ENCODE data around the gene BATF3. TPM values are rescaled to one million over a fixed set of nuclear protein-coding genes. Genes with fewer than 3 reads are reported as not detected.
"Not testable (repeated sequence)": the region's sequence is repeated elsewhere in the genome, so short reads cannot be mapped to it uniquely, and the experiment has no call there.

The BATF3 gene
- total and polyA plus RNA-seq, 5 donors: 0.49 to 3.1 (median 0.79) TPM

DNA sequence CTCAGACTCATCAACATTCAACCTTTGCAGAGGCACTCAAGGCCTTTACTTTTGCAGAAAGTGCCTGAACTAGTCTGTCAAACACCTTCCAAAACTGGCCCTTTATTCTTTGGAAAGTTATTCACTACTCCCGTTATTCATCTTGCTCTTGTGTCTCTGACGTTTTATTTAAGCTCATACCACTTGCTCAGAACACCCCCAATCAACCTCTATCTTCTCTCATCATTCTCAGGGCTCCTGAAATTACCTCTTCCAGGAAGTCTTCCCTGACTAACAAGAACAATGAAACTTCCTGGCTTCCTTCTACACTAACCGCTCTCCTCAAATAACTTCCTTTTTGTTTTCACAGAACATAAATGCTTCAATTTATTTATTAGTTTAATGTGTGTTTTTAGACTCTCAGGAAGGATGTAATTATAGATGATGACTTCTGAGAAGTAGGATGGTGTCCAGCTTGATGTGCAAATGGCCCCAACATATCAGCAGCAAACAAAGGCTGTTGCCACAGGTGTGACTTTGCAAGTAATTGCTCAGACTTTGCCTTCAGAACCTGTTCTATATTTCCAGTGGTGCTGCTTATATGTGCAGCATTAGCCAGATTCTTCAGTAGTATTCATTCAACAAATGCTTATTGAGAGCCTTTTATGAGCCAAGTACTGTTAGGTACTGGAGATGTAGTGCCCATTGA lies 22.8 kb upstream of the BATF3 start:
- Histone ChIP-seq H3K4me1 (ENCODE audit: control insufficient read depth, insufficient read depth, low read length) (no peaks in the 10 kb centered on the region), H3K9me3 (ENCODE audit: control insufficient read depth, low read length) (no peaks in the 10 kb centered on the region), H3K27ac (ENCODE audit: low read length) (no peak overlapping the region), H3K4me3 (ENCODE audit: low read length) (no peak overlapping the region), H3K27me3 (ENCODE audit: control insufficient read depth, insufficient read depth) (no peaks in the 10 kb centered on the region)
- DNase-seq: no peak
- 57% methylated on average over 3 of the region's 3 CpGs for WGBS
- ATAC-seq: no peak
- intact Hi-C loops (cut with DNase I): no loop called here

DNA sequence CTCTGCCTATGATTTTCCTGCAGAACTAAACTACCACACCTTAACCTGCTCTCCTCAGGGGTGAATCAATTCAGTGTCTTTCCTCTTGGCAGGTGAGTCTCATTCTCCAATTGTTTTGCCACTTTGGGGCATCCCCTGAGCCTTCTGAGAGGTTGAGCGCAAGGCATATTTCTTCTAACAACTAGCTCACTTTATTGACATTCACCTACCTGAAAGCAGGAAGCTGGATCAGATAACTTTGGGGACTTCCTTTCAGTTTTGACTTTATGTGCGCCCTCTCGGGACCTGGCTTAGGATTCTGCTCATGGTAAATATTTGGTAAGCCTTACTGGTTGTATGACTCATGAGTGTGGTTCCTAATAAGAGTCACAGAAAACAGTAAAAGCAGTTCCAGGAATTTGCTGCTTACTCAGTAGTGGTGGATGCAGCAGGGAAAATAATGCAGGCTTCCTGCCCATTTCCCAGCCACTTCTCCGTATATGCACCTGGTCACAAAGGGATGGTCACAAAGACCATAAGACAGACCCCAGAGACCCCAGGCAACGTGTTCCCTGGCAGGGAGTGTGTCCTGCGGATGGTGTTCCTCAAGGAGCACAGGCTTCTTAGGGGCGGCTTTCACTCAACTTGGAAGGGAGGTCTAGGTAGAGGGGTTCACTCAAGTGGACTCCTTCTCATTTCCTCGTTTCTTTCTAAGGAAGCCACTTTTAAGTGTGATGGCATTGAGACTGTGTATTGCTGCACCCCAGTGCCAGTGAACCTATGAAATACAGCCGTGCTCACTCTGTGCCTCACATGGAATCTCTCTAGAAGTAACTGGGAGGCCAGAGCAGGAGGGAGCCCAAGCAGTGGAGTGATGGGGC lies 22.0 kb upstream of the BATF3 start:
- ATAC-seq (no peak), DNase-seq (no peak)
- intact Hi-C loops (cut with DNase I): no loop called here
- H3K27me3 ChIP-seq (ENCODE audit: control insufficient read depth, insufficient read depth): no peaks in the 10 kb centered on the region
- H3K4me1 ChIP-seq (ENCODE audit: control insufficient read depth, insufficient read depth, low read length): no peaks in the 10 kb centered on the region
- no peak overlapping the region for H3K4me3 ChIP-seq (ENCODE audit: low read length)
- WGBS: 75% methylated on average over 9 of the region's 9 CpGs
- no peaks in the 10 kb centered on the region for H3K9me3 ChIP-seq (ENCODE audit: control insufficient read depth, low read length)
- no peak overlapping the region for H3K27ac ChIP-seq (ENCODE audit: low read length)

DNA sequence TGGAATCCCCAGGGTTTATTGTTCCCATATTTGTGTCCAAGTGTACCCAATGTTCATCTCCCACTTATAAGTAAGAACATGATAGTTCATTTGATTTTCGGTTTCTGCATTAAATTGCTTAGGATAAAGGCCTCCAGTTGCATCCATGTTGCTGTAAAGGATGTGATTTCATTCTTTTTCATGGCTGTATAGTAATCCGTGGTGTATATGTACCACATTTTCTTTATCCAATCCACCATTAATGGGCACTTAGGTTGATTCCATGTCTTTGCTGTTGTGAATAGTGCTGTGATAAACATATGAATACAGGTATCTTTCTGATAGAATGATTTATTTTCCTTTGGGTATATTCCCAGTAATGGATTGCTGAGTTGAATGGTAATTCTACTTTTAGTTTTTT lies 20.0 kb upstream of the BATF3 start:
- intact Hi-C loops (cut with DNase I): no loop called here
- DNase-seq: no peak
- Histone ChIP-seq H3K4me1 (ENCODE audit: control insufficient read depth, insufficient read depth, low read length) (no peaks in the 10 kb centered on the region), H3K9me3 (ENCODE audit: control insufficient read depth, low read length) (no peaks in the 10 kb centered on the region), H3K27me3 (ENCODE audit: control insufficient read depth, insufficient read depth) (no peaks in the 10 kb centered on the region), H3K4me3 (ENCODE audit: low read length) (no peak overlapping the region), H3K27ac (ENCODE audit: low read length) (no peak overlapping the region)
- 97% methylated on average over 2 of the region's 2 CpGs for WGBS
- ATAC-seq: no peak

DNA sequence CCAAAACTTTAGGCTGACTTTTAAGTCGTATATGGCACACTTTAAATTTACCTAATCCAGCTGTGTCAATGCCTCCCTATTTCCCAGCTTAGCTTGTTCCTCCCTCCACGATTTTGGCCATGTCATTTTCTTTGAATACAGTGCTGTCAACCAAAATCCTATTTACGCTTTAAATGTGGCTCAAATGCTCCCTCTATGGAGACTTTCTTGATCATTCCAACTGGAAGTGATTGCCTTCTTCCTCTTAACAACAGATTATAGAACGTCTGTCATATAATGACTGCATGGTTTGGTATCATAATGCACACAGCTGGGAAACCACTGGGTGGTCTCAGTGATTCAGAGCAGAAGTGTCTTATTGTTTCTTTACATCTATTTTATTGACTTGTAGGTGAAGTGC lies 18.9 kb upstream of the BATF3 start:
- no peak for ATAC-seq
- DNase-seq: no peak
- H3K27ac ChIP-seq (ENCODE audit: low read length): no peak overlapping the region

DNA sequence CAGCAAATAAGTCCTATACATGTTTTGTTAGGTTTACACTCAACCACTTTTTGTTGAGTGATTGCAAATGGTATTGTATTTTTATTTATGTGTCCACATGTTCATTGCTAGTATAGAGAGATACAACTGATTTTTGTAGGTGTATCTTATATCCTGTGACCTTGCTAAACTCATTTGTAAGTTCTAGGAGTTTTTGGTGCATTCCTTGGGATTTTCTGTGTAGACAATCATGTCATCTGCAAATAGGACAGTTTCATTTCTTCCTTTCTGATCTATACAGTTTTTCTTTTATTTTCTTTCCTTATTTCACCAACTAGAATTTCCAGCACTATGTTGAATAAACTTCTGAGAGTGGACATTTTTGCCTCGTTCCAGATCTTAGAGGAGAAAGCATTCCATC lies 16.5 kb upstream of the BATF3 start:
- Histone ChIP-seq H3K4me3 (ENCODE audit: low read length) (no peak overlapping the region), H3K27ac (ENCODE audit: low read length) (no peak overlapping the region), H3K9me3 (ENCODE audit: control insufficient read depth, low read length) (no peaks in the 10 kb centered on the region), H3K27me3 (ENCODE audit: control insufficient read depth, insufficient read depth) (no peaks in the 10 kb centered on the region), H3K4me1 (ENCODE audit: control insufficient read depth, insufficient read depth, low read length) (no peaks in the 10 kb centered on the region)
- no peak for DNase-seq
- WGBS: 35% methylated on average over 1 of the region's 1 CpG
- intact Hi-C loops (cut with DNase I): no loop called here
- no peak for ATAC-seq

More for the DNA sequence above, 18.9 kb upstream of the BATF3 start:
- 24% methylated on average over 4 of the region's 4 CpGs for WGBS
- Histone ChIP-seq H3K9me3 (ENCODE audit: control insufficient read depth, low read length) (no peaks in the 10 kb centered on the region), H3K27me3 (ENCODE audit: control insufficient read depth, insufficient read depth) (no peaks in the 10 kb centered on the region), H3K4me3 (ENCODE audit: low read length) (no peak overlapping the region), H3K4me1 (ENCODE audit: control insufficient read depth, insufficient read depth, low read length) (no peaks in the 10 kb centered on the region)
- intact Hi-C loops (cut with DNase I): no loop called here

DNA sequence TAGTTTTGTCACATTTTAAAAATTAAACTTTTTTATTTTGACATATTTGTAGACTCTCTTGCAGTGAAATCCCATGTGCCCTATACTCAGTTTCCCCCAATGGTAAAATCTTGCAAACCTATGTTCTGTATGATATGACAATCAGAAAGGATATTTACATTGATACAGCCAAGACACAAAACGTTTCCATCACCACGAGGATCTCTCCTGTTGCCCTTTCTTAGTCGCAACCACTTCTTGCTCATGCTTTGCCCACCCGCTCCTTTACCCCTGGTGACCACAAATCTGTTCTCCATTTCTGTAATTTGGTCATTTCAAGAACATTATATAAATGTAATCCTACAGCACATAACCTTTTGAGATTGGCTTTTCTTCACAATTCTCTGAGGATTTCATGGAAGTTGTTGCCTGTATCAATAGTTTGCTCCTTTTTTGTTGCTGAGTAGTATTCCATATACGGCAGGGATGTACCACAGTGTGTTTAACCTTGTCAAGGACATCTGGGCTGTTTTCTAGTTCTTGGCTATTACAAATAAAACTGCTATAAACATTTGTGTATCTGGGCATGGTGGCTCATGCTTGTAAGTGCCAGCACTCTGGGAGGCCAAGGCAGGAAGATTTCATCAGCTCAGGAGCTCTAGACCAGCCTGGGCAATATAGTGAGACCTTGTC lies 14.0 kb upstream of the BATF3 start:
- Histone ChIP-seq H3K4me1 (ENCODE audit: control insufficient read depth, insufficient read depth, low read length) (no peaks in the 10 kb centered on the region), H3K9me3 (ENCODE audit: control insufficient read depth, low read length) (no peaks in the 10 kb centered on the region), H3K4me3 (ENCODE audit: low read length) (no peak overlapping the region), H3K27me3 (ENCODE audit: control insufficient read depth, insufficient read depth) (no peaks in the 10 kb centered on the region), H3K27ac (ENCODE audit: low read length) (no peak overlapping the region)
- intact Hi-C loops (cut with DNase I): no loop called here
- 85% methylated on average over 5 of the region's 5 CpGs for WGBS
- ATAC-seq (no peak), DNase-seq (no peak)

DNA sequence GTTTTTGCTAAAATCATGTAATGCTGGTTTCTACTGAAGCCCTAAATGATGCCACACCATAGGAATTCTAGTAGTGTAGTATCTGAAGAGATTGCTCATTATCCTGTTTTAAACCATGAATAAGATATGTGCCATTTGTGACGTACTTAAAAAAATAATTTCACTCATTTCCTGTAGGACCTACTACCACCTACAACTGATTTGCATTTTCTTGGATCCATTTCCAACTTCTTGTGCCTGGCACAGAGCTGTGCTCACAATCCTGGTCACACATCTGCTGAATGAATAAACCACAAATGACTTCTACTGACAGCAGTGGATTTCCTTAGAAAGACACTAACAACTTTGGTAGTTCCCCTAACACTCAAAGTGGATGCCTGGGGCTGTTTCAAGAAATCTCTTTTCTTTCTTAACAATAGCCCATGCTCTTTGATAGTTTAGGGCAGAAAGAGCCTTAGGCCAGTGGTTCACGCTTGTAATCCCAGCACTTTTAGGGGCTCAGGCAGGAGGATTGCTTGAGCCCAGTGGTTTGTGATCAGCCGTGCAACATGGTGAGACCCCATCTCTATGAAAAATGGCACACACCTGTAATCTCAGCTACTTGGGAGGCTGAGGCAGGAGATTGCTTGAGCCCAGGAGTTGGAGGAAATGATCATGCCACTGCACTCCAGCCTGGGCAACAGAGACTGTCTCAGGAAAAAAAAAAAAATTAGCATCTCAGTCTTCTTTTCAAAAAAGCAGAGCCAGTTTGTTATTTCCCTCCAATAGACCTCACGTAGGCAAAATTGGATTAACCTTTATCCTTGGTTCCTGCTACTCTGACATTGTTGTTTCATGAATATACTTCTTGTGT lies 13.0 kb upstream of the BATF3 start:
- H3K4me3 ChIP-seq (ENCODE audit: low read length): no peak overlapping the region
- intact Hi-C loops (cut with DNase I): no loop called here
- ATAC-seq: no peak

DNA sequence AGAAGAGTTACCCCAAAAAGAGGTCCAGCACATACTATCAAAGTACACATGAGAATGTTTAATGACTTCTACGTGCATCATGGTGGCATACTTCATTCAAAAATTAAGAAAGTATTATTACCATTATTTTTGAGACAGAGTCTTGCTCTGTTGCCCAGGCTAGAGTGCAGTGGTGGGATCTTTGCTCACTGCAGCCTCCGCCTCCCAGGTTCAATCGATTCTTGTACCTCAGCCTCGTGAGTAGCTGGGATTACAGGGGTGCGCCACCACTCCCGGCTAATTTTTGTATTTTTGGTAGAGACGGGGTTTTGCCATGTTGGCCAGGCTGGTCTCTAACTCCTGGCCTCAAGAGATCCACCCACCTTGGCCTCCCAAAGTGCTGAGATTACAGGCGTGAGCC lies 12.3 kb upstream of the BATF3 start:
- H3K4me3 ChIP-seq (ENCODE audit: low read length); H3K27ac ChIP-seq (ENCODE audit: low read length); H3K27me3 ChIP-seq (ENCODE audit: control insufficient read depth, insufficient read depth); intact Hi-C loops (cut with DNase I); H3K9me3 ChIP-seq (ENCODE audit: control insufficient read depth, low read length); ATAC-seq; H3K4me1 ChIP-seq (ENCODE audit: control insufficient read depth, insufficient read depth, low read length); DNase-seq: not testable (repeated sequence)
- WGBS: 98% methylated on average over 8 of the region's 8 CpGs

More for the DNA sequence above, 13.0 kb upstream of the BATF3 start:
- 82% methylated on average over 4 of the region's 4 CpGs for WGBS
- H3K27me3 ChIP-seq (ENCODE audit: control insufficient read depth, insufficient read depth): no peaks in the 10 kb centered on the region
- H3K27ac ChIP-seq (ENCODE audit: low read length): no peak overlapping the region
- no peaks in the 10 kb centered on the region for H3K9me3 ChIP-seq (ENCODE audit: control insufficient read depth, low read length)
- no peak for DNase-seq
- no peaks in the 10 kb centered on the region for H3K4me1 ChIP-seq (ENCODE audit: control insufficient read depth, insufficient read depth, low read length)

DNA sequence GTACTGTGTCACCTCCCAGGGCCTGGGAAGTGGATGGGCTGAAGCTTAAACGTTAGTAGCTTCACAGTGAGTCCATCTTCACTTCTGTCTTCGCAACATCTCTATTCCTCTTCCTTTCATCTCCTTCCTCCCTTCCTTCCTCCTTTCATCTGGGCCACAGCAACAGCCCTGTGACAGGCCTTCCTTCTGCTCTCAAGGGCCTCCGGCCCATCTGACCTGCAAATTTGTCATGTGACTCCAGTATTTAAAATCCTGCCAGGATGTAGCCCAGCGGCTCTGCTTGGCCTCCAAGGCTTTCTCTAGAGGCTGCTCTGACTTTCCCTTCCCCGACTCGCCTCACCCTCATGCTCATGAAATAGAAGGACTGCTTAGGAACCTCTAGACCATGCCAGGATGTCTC lies 10.9 kb upstream of the BATF3 start:
- 68% methylated on average over 6 of the region's 6 CpGs for WGBS
- intact Hi-C loops (cut with DNase I): no loop called here

DNA sequence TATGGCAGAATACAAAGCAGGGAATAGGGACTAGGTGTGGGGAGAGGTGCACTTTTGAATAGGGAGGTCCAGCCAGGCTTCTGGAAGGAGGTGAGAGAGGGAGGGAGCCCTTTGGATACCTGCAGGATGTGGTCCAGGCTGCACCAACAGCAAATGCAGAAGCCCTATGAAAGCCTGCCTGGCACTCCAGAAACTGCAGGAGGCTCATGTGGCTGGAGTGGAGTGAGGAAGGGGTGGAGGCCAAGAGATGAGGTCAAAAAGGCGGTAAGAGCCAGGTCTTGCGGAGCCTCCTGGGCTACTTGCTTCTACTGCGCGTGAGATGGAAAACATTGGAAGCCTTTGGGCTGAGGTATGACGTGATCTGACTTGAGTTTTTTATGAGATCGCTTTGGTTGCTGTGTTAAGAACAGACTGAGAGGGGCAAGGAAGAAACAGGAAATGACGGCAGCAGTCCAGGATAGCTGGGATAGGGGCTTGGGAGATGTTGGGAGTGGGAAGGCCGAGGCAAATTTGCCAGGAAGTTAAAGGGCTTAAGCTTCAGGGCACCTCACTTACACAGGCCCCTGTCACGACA lies 4.4 kb upstream of the BATF3 start:
- Histone ChIP-seq H3K27me3 (ENCODE audit: control insufficient read depth, insufficient read depth) (no peaks in the 10 kb centered on the region), H3K4me3 (ENCODE audit: low read length) (no peak overlapping the region), H3K9me3 (ENCODE audit: control insufficient read depth, low read length) (no peaks in the 10 kb centered on the region), H3K27ac (ENCODE audit: low read length) (no peak overlapping the region), H3K4me1 (ENCODE audit: control insufficient read depth, insufficient read depth, low read length) (no peaks in the 10 kb centered on the region)
- ATAC-seq: no peak
- 81% methylated on average over 9 of the region's 9 CpGs for WGBS
- intact Hi-C loops (cut with DNase I): no loop called here
- no peak for DNase-seq

More for the DNA sequence above, 10.9 kb upstream of the BATF3 start:
- no peak overlapping the region for H3K27ac ChIP-seq (ENCODE audit: low read length)
- DNase-seq (no peak), ATAC-seq (no peak)
- no peaks in the 10 kb centered on the region for H3K27me3 ChIP-seq (ENCODE audit: control insufficient read depth, insufficient read depth)
- H3K4me1 ChIP-seq (ENCODE audit: control insufficient read depth, insufficient read depth, low read length): no peaks in the 10 kb centered on the region
- no peak overlapping the region for H3K4me3 ChIP-seq (ENCODE audit: low read length)
- H3K9me3 ChIP-seq (ENCODE audit: control insufficient read depth, low read length): no peaks in the 10 kb centered on the region

Measured in right cardiac atrium (tissue), 5 donors.